Small intestine (tissue), 7 donors: ENCODE data around the gene ENTPD2. TPM values are rescaled to one million over a fixed set of nuclear protein-coding genes. Genes with fewer than 3 reads are reported as not detected.

ENCODE experiments used
- DNase-seq, 2 donors: peaks; one replicate each; pipeline versions ENCODE4 v3.0.0 to v3.0.0-alpha.2; 2013
- FAIRE-seq: peaks from 2 replicates; lab custom pipeline; 2012; peaks lifted over from hg19 to GRCh38; lab: Jason Lieb, UNC
- H3K27ac ChIP-seq, 3 donors: one replicate each; pipeline ENCODE4 v1.5.1; 2013; ENCODE audit warnings: low read length in 2 of 3, mild to moderate bottlenecking in 2 of 3, control low read depth in 1 of 3, inconsistent platforms in 1 of 3, low read depth in 1 of 3, moderate library complexity in 1 of 3
- H3K27me3 ChIP-seq, 3 donors: one replicate each; pipeline ENCODE4 v1.6.1; 2013; ENCODE audit warnings: low read length in 3 of 3, inconsistent platforms in 1 of 3; ENCODE audit not compliant: control insufficient read depth in 3 of 3, insufficient read depth in 3 of 3
- H3K36me3 ChIP-seq, 3 donors: one replicate each; pipeline ENCODE4 v1.6.1; 2013; ENCODE audit warnings: low read length in 3 of 3, inconsistent platforms in 1 of 3, low read depth in 1 of 3, mild to moderate bottlenecking in 1 of 3, moderate library complexity in 1 of 3; ENCODE audit not compliant: control insufficient read depth in 3 of 3, insufficient read depth in 2 of 3
- H3K4me1 ChIP-seq, 3 donors: one replicate each; pipeline ENCODE4 v1.6.1; 2013; ENCODE audit warnings: low read length in 2 of 3, inconsistent platforms in 1 of 3, low read depth in 1 of 3, mild to moderate bottlenecking in 1 of 3, moderate library complexity in 1 of 3; ENCODE audit not compliant: control insufficient read depth in 3 of 3, insufficient read depth in 2 of 3
- H3K4me3 ChIP-seq, 3 donors: one replicate each; pipeline ENCODE4 v1.5.1; 2013; ENCODE audit warnings: low read length in 3 of 3, control low read depth in 1 of 3, inconsistent platforms in 1 of 3, low read depth in 1 of 3, mild to moderate bottlenecking in 1 of 3, moderate library complexity in 1 of 3
- H3K9me3 ChIP-seq, 2 donors: one replicate each; pipeline ENCODE4 v1.6.1; 2013; ENCODE audit warnings: low read depth in 1 of 2, low read length in 1 of 2; ENCODE audit not compliant: control insufficient read depth in 2 of 2, insufficient read depth in 1 of 2
- WGBS, 3 donors: extraction: QIAGEN DNeasy Blood & Tissue Kit; methylation state at CpG; one replicate each; pipeline ENCODE4 v1.1.7; 2013; 5-methylcytosine and 5-hydroxymethylcytosine counted together
- polyA plus RNA-seq, 4 donors: library from polyadenylated mRNA; stranded (reverse) in 3 of 4; unstranded in 1 of 4; fragments of 200-250 nt in 3 of 4; fragments of 120-200 nt in 1 of 4; gene quantifications; one replicate each; pipeline versions ENCODE4 v1.2.1 to v1.2.3, GENCODE V29; 2013
- donor health status: healthy with polysubstance abuse.
- donor health status: control.
- donor health status: control.
- donor health status: Bipolar disorder and iron deficiency.
- donor health status: healthy.

The ENTPD2 gene
- polyA plus RNA-seq, 4 donors, result 5.5 to 16.5 (median 8.3) TPM

DNA sequence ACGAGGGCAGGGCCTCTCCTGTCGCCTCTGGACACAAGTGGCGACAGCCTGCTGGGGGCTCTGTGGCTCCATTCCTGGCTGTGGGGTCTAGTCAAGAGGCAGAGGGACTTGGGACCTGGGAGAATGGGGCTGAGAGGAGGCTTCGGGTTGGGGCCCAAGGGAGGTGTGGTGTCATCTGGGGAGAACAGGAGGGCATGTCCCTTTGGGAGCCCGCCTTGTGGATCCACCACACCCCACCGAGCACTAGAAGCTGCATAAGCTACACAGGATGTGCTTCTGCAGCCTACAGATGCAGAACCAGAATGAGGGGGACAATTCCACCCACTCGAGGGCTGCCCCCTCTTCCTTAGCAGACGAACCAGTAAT is 29.0 kb upstream of the ENTPD2 start:
- peaks cover 0 to 24% (median 0%) of the 10 kb centered on the region in 3 donors for H3K27me3 ChIP-seq
- H3K27ac ChIP-seq, result peak overlapping the region in 1 of 3 donors; percentile 67
- DNase-seq (no peak), FAIRE-seq (no peak)
- H3K9me3 ChIP-seq, result no peaks in the 10 kb centered on the region
- peaks cover 0 to 32% (median 14%) of the 10 kb centered on the region in 3 donors for H3K4me1 ChIP-seq
- WGBS, 3 donors, result 83 to 88% (median 86%) methylated on average over 8 of the region's 8 CpGs
- H3K4me3 ChIP-seq, result no peak overlapping the region
- peaks cover 0 to 56% (median 0%) of the 10 kb centered on the region in 3 donors for H3K36me3 ChIP-seq

DNA sequence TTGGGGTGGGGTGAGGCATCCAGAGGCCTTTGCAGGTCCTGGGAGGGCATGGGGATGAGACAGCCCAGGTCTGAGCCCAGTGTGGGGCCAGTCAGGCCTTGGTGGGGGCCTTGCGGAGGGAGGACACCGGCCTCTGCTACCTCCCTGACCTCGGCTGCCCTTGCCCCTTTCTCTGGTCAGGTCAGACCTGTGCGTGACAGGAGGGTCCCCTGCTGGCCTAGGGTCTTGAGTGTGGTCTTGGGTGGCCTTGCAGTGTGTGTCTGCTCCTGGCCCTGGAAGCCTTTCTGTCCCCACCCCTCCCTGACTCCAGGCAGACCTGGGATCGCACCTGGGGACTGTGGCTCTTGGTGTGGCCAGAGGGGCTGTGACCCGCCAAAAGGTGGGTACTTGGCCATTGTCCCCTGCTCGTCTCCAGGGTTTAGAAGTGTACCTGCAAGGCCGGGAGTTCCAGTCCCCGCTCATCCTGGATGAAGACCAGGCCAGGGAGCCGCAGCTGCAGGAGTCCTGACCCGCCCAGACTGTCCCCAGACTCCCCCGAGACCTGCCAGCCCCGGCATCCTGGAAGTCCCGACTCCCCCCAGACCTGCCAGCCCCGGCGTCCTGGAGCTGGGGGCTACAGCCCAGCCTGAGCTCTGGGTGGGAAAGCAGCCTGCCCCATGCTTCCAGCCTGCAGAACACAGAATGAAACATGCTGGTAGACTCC is 28.5 kb upstream of the ENTPD2 start:
- no peaks in the 10 kb centered on the region for H3K9me3 ChIP-seq
- H3K4me1 ChIP-seq, result peaks cover 0 to 27% (median 9%) of the 10 kb centered on the region in 3 donors
- no peak for DNase-seq
- FAIRE-seq, result no peak
- no peak overlapping the region for H3K4me3 ChIP-seq
- H3K27ac ChIP-seq, result no peak overlapping the region
- peaks cover 0 to 56% (median 0%) of the 10 kb centered on the region in 3 donors for H3K36me3 ChIP-seq
- 90 to 93% (median 90%) methylated on average over 13 to 16 of the region's 16 CpGs for WGBS, 3 donors
- H3K27me3 ChIP-seq, result peaks cover 0 to 26% (median 0%) of the 10 kb centered on the region in 3 donors

DNA sequence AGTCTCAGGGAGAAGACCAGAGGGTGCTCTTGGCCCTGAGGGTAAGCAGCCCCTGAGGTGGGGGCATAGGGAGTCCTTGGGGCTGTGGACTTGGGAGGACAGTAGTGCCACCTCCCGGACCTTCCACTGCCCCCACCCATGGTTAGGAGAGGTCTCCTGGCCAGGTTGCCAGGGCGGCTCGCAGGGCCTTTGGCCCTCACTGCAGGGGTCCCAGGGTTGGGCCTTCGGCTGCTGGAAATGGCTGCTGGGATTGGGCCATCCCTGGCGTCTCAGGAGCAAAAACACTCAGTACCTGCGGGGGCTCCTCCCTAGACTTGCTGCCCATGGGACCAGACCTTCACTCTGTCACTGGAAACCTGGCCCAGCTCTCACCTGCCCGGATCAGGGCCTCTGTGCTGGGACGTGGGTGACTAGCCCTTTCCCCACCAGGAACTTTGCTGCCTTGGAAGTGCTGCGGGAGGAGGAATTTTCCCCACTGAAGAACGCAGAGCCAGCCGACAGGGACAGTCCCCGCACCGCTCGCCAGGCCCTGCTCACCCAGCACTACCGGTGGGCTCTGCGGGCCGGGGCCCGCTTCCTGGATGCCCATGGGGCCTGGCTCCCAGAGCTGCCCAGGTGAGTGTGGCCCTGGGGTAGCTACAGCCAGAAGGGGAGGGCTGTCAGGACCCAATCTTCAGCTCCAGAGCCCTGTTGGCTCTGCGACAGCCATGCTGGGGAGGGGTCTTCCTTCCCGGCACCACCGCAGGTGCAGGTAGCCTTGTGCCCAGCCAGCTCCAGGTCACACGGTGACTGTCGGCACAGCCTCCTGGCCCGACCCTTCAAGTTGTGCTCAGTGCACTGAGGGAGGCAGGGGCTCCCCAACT is 26.6 kb upstream of the ENTPD2 start:
- Histone ChIP-seq H3K4me1 (peaks cover 2 to 26% (median 9%) of the 10 kb centered on the region in 3 donors), H3K36me3 (peaks cover 0 to 57% (median 0%) of the 10 kb centered on the region in 3 donors), H3K27ac (no peak overlapping the region), H3K27me3 (peaks cover 0 to 30% (median 0%) of the 10 kb centered on the region in 3 donors), H3K4me3 (no peak overlapping the region), H3K9me3 (no peaks in the 10 kb centered on the region)
- FAIRE-seq (no peak), DNase-seq (no peak)
- 91 to 96% (median 94%) methylated on average over 24 of the region's 24 CpGs for WGBS, 3 donors

DNA sequence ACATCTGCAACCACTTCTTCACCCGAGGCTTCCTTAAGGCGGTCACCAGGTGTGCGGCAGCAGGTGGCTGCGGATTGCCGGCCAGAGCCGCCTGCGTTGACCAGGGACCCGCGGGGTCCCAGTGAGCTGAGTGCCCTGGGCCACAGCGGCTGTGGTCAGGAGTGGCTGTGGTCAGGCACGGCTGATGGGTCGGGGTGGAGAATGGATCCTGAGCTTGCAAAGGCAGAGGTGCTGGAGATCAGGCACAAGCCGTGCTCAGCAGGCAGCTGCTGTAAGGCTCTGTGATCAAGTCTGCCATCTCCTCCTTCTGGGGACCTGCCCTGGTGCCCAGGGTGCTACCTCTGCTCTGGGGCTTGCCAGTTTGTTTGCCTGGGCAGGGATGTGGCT is 25.5 kb upstream of the ENTPD2 start:
- Histone ChIP-seq H3K4me3 (no peak overlapping the region), H3K36me3 (peaks cover 0 to 57% (median 0%) of the 10 kb centered on the region in 3 donors), H3K9me3 (no peaks in the 10 kb centered on the region), H3K4me1 (peaks cover 2 to 20% (median 9%) of the 10 kb centered on the region in 3 donors), H3K27ac (no peak overlapping the region), H3K27me3 (peaks cover 0 to 30% (median 0%) of the 10 kb centered on the region in 3 donors)
- DNase-seq (no peak), FAIRE-seq (no peak)
- WGBS, 3 donors, result 40 to 79% (median 64%) methylated on average over 8 to 13 of the region's 13 CpGs

DNA sequence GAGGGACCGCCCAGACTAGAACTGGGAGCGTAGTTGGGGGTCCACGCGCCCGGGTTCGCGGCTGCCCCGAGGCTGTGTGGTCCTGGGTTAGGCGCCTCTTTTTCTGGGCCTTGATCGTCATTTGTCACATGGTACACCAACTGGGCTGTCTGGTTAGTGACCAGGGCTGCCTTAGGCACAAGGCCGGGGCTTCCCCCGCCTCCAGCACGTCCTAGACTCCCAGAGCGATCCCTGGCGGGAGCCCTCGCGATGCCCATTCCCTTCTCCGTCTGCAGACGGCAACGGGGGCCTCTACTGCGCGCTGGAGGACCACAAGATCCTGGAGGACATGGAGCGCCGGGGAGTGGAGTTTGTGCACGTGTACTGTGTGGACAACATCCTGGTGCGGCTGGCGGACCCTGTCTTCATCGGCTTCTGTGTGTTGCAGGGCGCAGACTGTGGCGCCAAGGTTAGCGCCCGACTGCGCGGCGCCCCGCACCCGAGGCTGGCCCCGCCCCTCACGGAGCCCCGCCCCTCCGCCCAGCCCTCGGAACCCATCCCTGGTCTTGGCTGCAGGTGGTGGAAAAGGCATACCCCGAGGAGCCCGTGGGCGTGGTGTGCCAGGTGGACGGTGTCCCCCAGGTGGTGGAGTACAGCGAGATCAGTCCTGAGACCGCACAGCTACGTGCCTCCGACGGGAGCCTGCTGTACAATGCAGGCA is 25.0 kb upstream of the ENTPD2 start:
- peaks cover 2 to 25% (median 9%) of the 10 kb centered on the region in 3 donors for H3K4me1 ChIP-seq
- H3K36me3 ChIP-seq, result peaks cover 0 to 57% (median 0%) of the 10 kb centered on the region in 3 donors
- 41 to 62% (median 51%) methylated on average over 42 to 51 of the region's 51 CpGs for WGBS, 3 donors
- peaks cover 0 to 30% (median 0%) of the 10 kb centered on the region in 3 donors for H3K27me3 ChIP-seq
- FAIRE-seq (no peak), DNase-seq (peak in 1 of 2 donors; percentile 45)
- no peaks in the 10 kb centered on the region for H3K9me3 ChIP-seq
- H3K4me3 ChIP-seq, result peak overlapping the region in 2 of 3 donors; percentile 58 to 64
- H3K27ac ChIP-seq, result no peak overlapping the region

DNA sequence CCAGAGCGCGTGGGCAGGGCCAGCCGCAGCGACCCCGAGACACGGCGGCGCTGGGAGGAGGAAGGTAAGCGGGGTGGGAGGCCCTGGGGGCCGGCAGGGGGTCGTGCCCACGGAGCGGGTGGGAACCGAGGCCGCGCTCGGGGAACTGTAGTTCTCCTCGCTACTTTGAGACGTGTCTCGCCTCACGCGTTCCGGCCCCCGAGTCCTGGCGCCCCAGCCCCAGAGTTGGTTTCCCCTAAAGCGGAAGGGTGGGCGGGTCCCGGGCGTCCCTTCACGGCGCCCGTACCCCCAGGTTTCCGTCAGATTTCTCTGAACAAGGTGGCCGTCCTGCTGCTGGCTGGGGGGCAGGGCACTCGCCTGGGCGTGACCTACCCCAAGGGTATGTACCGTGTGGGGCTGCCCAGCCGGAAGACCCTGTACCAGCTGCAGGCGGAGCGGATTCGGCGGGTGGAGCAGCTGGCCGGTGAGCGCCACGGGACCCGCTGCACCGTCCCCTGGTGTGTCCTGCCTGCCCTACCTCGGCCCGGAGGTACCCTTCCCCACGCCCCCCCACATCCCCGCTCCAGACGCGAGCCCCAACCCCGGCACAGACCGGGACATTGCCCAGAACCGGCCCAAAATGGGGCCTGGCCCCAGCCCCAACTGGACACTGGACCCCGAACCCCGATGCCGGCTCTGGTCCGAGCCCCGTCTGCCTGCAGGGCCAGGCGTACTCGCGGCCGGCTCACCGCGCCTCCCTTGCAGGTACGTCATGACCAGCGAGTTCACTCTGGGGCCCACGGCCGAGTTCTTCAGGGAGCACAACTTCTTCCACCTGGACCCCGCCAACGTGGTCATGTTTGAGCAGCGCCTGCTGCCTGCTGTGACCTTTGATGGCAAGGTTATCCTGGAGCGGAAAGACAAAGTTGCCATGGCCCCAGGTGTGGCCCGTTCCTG is 24.2 kb upstream of the ENTPD2 start:
- FAIRE-seq, result no peak
- Histone ChIP-seq H3K36me3 (peaks cover 0 to 49% (median 0%) of the 10 kb centered on the region in 3 donors), H3K4me1 (peaks cover 4 to 32% (median 6%) of the 10 kb centered on the region in 3 donors), H3K27me3 (peaks cover 0 to 30% (median 0%) of the 10 kb centered on the region in 3 donors), H3K27ac (peak overlapping the region in 2 of 3 donors; percentile 8 to 56), H3K9me3 (no peaks in the 10 kb centered on the region), H3K4me3 (peak overlapping the region; percentile 58 to 65 (median 64))
- DNase-seq, result peak in 1 of 2 donors; percentile 56
- 8 to 13% (median 10%) methylated on average over 48 to 76 of the region's 76 CpGs for whole genome bisulfite sequencing, 3 donors

DNA sequence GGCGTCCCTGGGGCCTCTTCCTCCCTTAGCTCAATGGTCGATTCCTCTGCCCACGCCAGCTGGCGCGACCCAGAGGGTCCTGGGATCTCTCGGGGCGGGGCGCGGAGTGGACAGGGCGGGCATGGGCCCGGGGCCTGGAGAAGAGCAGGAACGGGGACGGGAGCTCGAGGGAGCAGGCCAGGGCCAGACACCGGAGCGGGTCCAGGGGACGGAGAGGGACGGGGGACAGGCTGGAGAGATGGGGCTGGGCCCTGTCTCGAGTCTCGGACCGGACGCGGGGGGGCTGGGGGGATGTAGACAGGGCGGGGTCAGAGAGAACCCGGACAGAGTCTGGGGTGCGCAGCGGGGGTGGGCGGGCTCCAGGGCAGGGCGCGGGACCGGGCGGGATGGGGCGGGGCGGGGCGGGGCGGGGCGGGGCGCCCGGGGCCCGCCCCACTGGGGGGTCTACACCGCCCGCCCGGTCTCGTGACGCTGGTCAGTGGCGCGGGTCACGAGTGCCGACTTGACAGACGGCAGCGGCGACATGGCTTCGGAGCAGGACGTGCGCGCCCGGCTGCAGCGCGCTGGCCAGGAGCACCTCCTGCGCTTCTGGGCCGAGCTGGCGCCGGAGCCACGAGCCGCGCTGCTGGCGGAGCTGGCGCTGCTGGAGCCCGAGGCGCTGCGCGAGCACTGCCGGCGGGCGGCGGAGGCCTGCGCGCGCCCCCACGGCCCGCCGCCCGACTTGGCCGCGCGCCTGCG is 23.3 kb upstream of the ENTPD2 start, which contains the start of gene UAP1L1:
Gene UAP1L1, plus strand, starts transcription at position 508 of the 738 bp plus-strand sequence. Its CDS starts 16 bp downstream, at position 524.
- Histone ChIP-seq H3K4me1 (peaks cover 4 to 32% (median 6%) of the 10 kb centered on the region in 3 donors), H3K27me3 (peaks cover 0 to 30% (median 0%) of the 10 kb centered on the region in 3 donors), H3K36me3 (peaks cover 0 to 40% (median 0%) of the 10 kb centered on the region in 3 donors), H3K9me3 (no peaks in the 10 kb centered on the region), H3K27ac (peak within 1 kb of the TSS; percentile 24 to 64 (median 58)), H3K4me3 (peak within 1 kb of the TSS; percentile 58 to 65 (median 64))
- FAIRE-seq (no peak), DNase-seq (peak; percentile 45 to 82)
- 3 to 6% (median 3%) methylated on average over 22 to 87 of the region's 87 CpGs for WGBS, 3 donors
